Neural cell (in vitro differentiated cells): ENCODE measurements around the gene PTPN21.

Source experiments
- EP300 ChIP-seq: fragments of 450-650 bp; conservative IDR thresholded peaks from 2 replicates; pipeline ENCODE4 v1.6.1; 2014; ENCODE audit warnings: antibody characterized with exemption, mild to moderate bottlenecking, moderate library complexity; ENCODE audit not compliant: poor library complexity, severe bottlenecking
- TF ChIP-seq, protein P1 (sequence below): fragments of 450-650 bp; IDR thresholded peaks from 2 replicates; pipeline ENCODE4 v1.5.1; 2014; ENCODE audit warnings: antibody characterized with exemption, mild to moderate bottlenecking, moderate library complexity; ENCODE audit not compliant: poor library complexity, severe bottlenecking

DNA sequence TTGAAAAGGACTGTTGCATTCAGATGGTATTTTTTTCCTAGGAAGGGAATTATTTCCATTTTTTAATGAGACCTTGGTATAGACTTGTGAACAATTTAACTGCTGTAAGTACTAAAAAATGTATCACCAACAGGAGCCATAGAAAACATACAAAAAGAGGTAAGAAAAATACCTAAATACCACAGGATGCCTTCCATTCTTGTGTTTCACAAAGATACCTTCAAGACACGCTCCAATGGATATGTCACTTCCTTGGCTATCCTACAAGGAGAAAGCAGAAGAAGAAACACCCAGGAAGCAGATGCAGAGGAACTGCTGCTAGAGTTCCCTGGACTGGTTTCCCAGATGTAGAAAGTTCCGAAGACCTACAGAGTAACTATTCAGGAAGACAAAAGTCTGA is 54.2 kb downstream of the PTPN21 start:
- TF ChIP-seq EP300 = no peak
- TF ChIP-seq, protein P1, sequence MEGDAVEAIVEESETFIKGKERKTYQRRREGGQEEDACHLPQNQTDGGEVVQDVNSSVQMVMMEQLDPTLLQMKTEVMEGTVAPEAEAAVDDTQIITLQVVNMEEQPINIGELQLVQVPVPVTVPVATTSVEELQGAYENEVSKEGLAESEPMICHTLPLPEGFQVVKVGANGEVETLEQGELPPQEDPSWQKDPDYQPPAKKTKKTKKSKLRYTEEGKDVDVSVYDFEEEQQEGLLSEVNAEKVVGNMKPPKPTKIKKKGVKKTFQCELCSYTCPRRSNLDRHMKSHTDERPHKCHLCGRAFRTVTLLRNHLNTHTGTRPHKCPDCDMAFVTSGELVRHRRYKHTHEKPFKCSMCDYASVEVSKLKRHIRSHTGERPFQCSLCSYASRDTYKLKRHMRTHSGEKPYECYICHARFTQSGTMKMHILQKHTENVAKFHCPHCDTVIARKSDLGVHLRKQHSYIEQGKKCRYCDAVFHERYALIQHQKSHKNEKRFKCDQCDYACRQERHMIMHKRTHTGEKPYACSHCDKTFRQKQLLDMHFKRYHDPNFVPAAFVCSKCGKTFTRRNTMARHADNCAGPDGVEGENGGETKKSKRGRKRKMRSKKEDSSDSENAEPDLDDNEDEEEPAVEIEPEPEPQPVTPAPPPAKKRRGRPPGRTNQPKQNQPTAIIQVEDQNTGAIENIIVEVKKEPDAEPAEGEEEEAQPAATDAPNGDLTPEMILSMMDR = no peak
